ENCODE measurements around the gene LUC7L3. TPM values are rescaled to one million over a fixed set of nuclear protein-coding genes. Genes with fewer than 3 reads are reported as not detected.

The LUC7L3 gene
- total RNA-seq, 1 experiment from 2014 or later: 154 TPM

DNA sequence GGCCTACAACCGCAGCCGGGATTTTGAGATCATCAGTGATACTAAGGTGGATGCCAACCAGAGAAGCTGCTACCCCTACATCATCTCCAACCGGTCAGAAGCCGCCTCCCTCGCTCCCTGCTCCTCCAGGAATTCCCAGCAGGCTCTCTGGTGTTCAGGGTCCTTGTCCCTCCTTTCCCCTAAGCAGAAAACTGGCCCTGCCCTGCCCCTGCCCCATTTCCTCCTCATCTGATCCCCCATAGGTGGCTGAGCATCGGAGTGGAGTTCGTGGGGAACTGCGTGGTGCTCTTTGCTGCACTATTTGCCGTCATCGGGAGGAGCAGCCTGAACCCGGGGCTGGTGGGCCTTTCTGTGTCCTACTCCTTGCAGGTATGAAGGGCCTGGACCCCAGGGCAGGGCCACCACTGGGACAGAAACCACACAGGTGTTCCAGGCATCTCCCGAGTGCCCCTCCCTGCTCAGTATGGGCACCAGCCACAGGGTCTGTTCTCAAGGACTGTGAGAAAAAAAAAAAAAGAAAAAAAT is 41.5 kb upstream of the LUC7L3 start:
- no peak overlapping the region for H4K91ac ChIP-seq (ENCODE audit: insufficient read length, low read depth, low read length)
- H2BK120ac ChIP-seq (ENCODE audit: low read depth, low read length, poor library complexity, severe bottlenecking): no peak overlapping the region
- H4K20me1 ChIP-seq (ENCODE audit: control insufficient read depth, insufficient read depth, insufficient read length): no peaks in the 10 kb centered on the region
- no peak overlapping the region for H3K4me3 Mint-ChIP-seq
- H3K4me2 ChIP-seq (ENCODE audit: insufficient read depth, insufficient read length, low read length): no peak overlapping the region
- no peaks in the 10 kb centered on the region for H3K23me2 ChIP-seq (ENCODE audit: insufficient read length, low read depth, low read length, poor library complexity, severe bottlenecking)
- WGBS (ENCODE audit: extremely low coverage, insufficient read length, low lambda C conversion rate): no CpG with 5 or more reads among the region's 12 CpGs
- H3K79me1 ChIP-seq (ENCODE audit: insufficient read depth, low read depth, low read length, poor library complexity, severe bottlenecking): no peaks in the 10 kb centered on the region
- no peak overlapping the region for H2AK5ac ChIP-seq (ENCODE audit: insufficient read length, low read length)
- H2BK5ac ChIP-seq (ENCODE audit: insufficient read length, low read length): no peak overlapping the region
- DNase-seq: no peak
- H4K8ac ChIP-seq (replicated peaks; ENCODE audit: insufficient read length, low read depth, low read length): no peak overlapping the region
- H2BK20ac ChIP-seq (ENCODE audit: low read depth, low read length, poor library complexity, severe bottlenecking): no peak overlapping the region
- H3K79me2 ChIP-seq (ENCODE audit: insufficient read depth, low read length): no peaks in the 10 kb centered on the region
- H3K9me3 Mint-ChIP-seq: no peaks in the 10 kb centered on the region; a peak in 1 of 5 replicates
- no peak overlapping the region for H2AFZ ChIP-seq (ENCODE audit: low read length)
- H2BK12ac ChIP-seq (ENCODE audit: insufficient read length, low read depth, low read length): no peak overlapping the region
- H3K9ac ChIP-seq (ENCODE audit: extremely low read depth, insufficient read length, low read length): no peak overlapping the region
- H3K27me3 ChIP-seq (ENCODE audit: insufficient read depth, low read length): no peaks in the 10 kb centered on the region
- no peak overlapping the region for H3T11ph ChIP-seq (ENCODE audit: low read length)
- H4K5ac ChIP-seq (ENCODE audit: insufficient read length, low read depth, low read length): no peak overlapping the region
- no peaks in the 10 kb centered on the region for H3K9me3 ChIP-seq (ENCODE audit: control insufficient read depth, low read depth, low read length)
- no peaks in the 10 kb centered on the region for H3K4me1 ChIP-seq (ENCODE audit: insufficient read depth, low read length)
- TF ChIP-seq, protein P1, sequence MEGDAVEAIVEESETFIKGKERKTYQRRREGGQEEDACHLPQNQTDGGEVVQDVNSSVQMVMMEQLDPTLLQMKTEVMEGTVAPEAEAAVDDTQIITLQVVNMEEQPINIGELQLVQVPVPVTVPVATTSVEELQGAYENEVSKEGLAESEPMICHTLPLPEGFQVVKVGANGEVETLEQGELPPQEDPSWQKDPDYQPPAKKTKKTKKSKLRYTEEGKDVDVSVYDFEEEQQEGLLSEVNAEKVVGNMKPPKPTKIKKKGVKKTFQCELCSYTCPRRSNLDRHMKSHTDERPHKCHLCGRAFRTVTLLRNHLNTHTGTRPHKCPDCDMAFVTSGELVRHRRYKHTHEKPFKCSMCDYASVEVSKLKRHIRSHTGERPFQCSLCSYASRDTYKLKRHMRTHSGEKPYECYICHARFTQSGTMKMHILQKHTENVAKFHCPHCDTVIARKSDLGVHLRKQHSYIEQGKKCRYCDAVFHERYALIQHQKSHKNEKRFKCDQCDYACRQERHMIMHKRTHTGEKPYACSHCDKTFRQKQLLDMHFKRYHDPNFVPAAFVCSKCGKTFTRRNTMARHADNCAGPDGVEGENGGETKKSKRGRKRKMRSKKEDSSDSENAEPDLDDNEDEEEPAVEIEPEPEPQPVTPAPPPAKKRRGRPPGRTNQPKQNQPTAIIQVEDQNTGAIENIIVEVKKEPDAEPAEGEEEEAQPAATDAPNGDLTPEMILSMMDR (conservative IDR thresholded peaks at IDR 0.05): no peak
- H3K36me3 Mint-ChIP-seq (ENCODE audit: insufficient read depth in 1 of 3, low read depth in 3 of 3): no peaks in the 10 kb centered on the region; a peak in 1 of 7 replicates
- H3K27ac Mint-ChIP-seq: no peak overlapping the region
- H2BK15ac ChIP-seq (ENCODE audit: low read depth, low read length): no peak overlapping the region
- H3K18ac ChIP-seq (ENCODE audit: insufficient read length, low read depth, low read length): no peak overlapping the region
- H3K23ac ChIP-seq (ENCODE audit: insufficient read length, low read depth, low read length): no peak overlapping the region
- H3K27me3 Mint-ChIP-seq (ENCODE audit: low read depth): peaks cover 3% of the 10 kb centered on the region
- H3K4me1 Mint-ChIP-seq: peaks cover 7 to 10% of the 10 kb centered on the region in 2 experiments; a peak in 3 of 4 replicates
- H3K4ac ChIP-seq (ENCODE audit: low read depth, low read length): no peak overlapping the region
- H3K14ac ChIP-seq (ENCODE audit: insufficient read depth, low read length): no peak overlapping the region
- H3K56ac ChIP-seq (ENCODE audit: insufficient read length, low read depth, low read length): no peak overlapping the region
- H3K27ac ChIP-seq (ENCODE audit: insufficient read length, low read depth, low read length): no peak overlapping the region
